Activated T-helper 1 cell treated with anti-CD3 and anti-CD28 coated beads, Interleukin-12 subunit alpha, Interleukin-12 subunit beta, Interleukin-2, Interleukin-4 antibody, amounts not matched to agents 30 ng/mL and 10 ng/mL and 1 ng/mL, durations not matched to agents 14 hours and 24 hours and 36 hours (primary cell): ENCODE measurements around the gene SPATA20. TPM values are rescaled to one million over a fixed set of nuclear protein-coding genes. Genes with fewer than 3 reads are reported as not detected.

Experiments
- DNase-seq: peaks from one replicate; pipeline ENCODE4 v3.0.0; 2021; ENCODE audit warnings: low spot score
- H3K27ac Mint-ChIP-seq: one replicate; pipeline ENCODE4 v1.8.0; 2021; ENCODE audit warnings: mild to moderate bottlenecking, mixed read lengths
- H3K27me3 Mint-ChIP-seq: one replicate; pipeline ENCODE4 v1.8.0; 2022; ENCODE audit warnings: mild to moderate bottlenecking, moderate library complexity, mixed read lengths; ENCODE audit not compliant: insufficient read depth
- H3K36me3 Mint-ChIP-seq: one replicate; pipeline ENCODE4 v1.8.0; 2021; ENCODE audit warnings: low read depth, mixed read lengths
- H3K4me1 Mint-ChIP-seq: one replicate; pipeline ENCODE4 v1.8.0; 2021; ENCODE audit warnings: low read depth, mixed read lengths
- H3K4me3 Mint-ChIP-seq: one replicate; pipeline ENCODE4 v1.8.0; 2021; ENCODE audit warnings: mild to moderate bottlenecking, moderate library complexity, mixed read lengths
- H3K9me3 Mint-ChIP-seq: one replicate; pipeline ENCODE4 v1.8.0; 2021; ENCODE audit warnings: mixed read lengths
- intact Hi-C: fragments of 100-400 bp; cut with micrococcal nuclease; formaldehyde crosslinking; loops from one replicate; pipeline ENCODE4 v1.15.1; 2024
- total RNA-seq: library from RNA; stranded (reverse); gene quantifications from 2 replicates; pipeline ENCODE4 v1.2.3, GENCODE V29; 2022

The SPATA20 gene
- total RNA-seq, 1 donor from 2014 or later, result 20.5 TPM

- intact Hi-C loops, result loop anchor here (1.0 to 5.0 kb wide), 4 partner anchors 12 to 77 kb away; partner anchors contain the start of genes MYCBPAP and SPATA20
- no peak overlapping the region for H3K27ac Mint-ChIP-seq
- no peaks in the 10 kb centered on the region for H3K9me3 Mint-ChIP-seq
- H3K4me1 Mint-ChIP-seq, result peaks cover 11% of the 10 kb centered on the region
- H3K36me3 Mint-ChIP-seq, result no peaks in the 10 kb centered on the region
- peak overlapping the region; percentile 70 for H3K4me3 Mint-ChIP-seq
- peaks cover 53% of the 10 kb centered on the region for H3K27me3 Mint-ChIP-seq
- DNase-seq, result no peak
Measured at GRCh38 chr17:50559674-50560184, 12.8 kb downstream of the SPATA20 start.

GRCh38 chr17:50560185-50560824, 13.3 kb downstream of the SPATA20 start, which contains the start of gene CACNA1G:
Gene CACNA1G (plus strand): TSS chr17:50560715. CDS start chr17:50561460, 745 bp downstream.
- Mint-ChIP-seq H3K4me3 (peak within 1 kb of the TSS; percentile 70), H3K27me3 (peaks cover 59% of the 10 kb centered on the region), H3K4me1 (peaks cover 11% of the 10 kb centered on the region), H3K36me3 (no peaks in the 10 kb centered on the region), H3K27ac (no peak within 1 kb of the TSS), H3K9me3 (no peaks in the 10 kb centered on the region)
- intact Hi-C loops, result loop anchor here (1.0 to 5.0 kb wide), 4 partner anchors 13 to 78 kb away; partner anchors contain the start of genes MYCBPAP and SPATA20
- DNase-seq, result peak; percentile 87

DNA sequence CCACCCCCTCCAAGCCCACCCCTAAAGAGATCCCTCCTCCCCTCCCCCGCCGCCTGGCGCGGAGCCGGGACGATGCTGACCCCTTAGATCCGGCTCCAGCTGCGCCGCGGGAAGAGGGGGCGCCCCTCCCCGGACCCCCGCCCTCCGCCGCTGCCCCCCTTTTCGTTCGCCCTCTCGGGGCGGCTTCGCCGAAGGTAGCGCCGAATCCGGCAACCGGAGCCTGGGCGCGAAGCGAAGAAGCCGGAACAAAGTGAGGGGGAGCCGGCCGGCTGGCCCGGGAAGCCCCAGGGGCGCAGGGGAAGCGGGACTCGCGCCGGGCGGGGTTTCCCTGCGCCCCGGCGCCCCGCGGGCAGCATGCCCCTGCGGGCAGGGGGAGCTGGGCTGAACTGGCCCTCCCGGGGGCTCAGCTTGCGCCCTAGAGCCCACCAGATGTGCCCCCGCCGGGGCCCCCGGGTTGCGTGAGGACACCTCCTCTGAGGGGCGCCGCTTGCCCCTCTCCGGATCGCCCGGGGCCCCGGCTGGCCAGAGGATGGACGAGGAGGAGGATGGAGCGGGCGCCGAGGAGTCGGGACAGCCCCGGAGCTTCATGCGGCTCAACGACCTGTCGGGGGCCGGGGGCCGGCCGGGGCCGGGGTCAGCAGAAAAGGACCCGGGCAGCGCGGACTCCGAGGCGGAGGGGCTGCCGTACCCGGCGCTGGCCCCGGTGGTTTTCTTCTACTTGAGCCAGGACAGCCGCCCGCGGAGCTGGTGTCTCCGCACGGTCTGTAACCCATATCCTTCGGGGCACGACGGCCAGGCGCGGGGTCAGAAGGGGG, 14.2 kb downstream of the SPATA20 start:
- H3K9me3 Mint-ChIP-seq, result no peaks in the 10 kb centered on the region
- intact Hi-C loops, result loop anchor here (1.0 to 5.0 kb wide), 4 partner anchors 14 to 79 kb away; partner anchors contain the start of genes MYCBPAP and SPATA20
- no peaks in the 10 kb centered on the region for H3K36me3 Mint-ChIP-seq
- peaks cover 11% of the 10 kb centered on the region for H3K4me1 Mint-ChIP-seq
- no peak overlapping the region for H3K27ac Mint-ChIP-seq
- H3K4me3 Mint-ChIP-seq, result no peak overlapping the region
- no peak for DNase-seq
- H3K27me3 Mint-ChIP-seq, result peaks cover 63% of the 10 kb centered on the region

DNA sequence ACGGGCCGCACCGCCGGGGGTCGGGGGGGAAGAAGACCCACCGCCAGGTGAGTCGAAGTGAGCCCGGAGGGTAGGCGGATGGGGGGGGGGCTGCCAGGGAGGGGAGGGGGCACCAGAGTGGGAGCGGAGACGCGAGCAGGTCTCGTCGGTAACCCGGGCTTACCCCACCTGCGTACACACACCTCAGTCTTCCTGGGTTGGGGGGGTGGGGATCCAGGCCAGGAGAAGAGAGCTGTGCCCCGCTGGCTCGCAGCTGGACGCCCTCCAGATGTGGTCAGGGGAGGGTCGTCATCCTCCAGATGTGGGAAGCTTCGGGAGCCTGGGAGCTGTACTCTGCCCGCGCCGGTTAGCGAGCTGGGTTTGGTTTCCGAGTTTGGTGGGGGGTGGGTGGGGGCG, 14.8 kb downstream of the SPATA20 start:
- Mint-ChIP-seq H3K9me3 (no peaks in the 10 kb centered on the region), H3K4me3 (no peak overlapping the region), H3K36me3 (no peaks in the 10 kb centered on the region), H3K27ac (no peak overlapping the region), H3K27me3 (peaks cover 68% of the 10 kb centered on the region), H3K4me1 (peaks cover 11% of the 10 kb centered on the region)
- intact Hi-C loops, result loop anchor here (5.0 kb wide), 1 partner anchor 54 kb away; the partner anchor contains the start of gene MYCBPAP
- DNase-seq, result no peak

- Mint-ChIP-seq H3K27me3 (peaks cover 68% of the 10 kb centered on the region), H3K4me3 (peak overlapping the region; percentile 66), H3K9me3 (no peaks in the 10 kb centered on the region), H3K27ac (no peak overlapping the region), H3K36me3 (no peaks in the 10 kb centered on the region), H3K4me1 (peaks cover 11% of the 10 kb centered on the region)
- intact Hi-C loops, result loop anchor here (5.0 kb wide), 1 partner anchor 55 kb away; the partner anchor contains the start of gene MYCBPAP
- no peak for DNase-seq
Measured at GRCh38 chr17:50562242-50563091, 15.5 kb downstream of the SPATA20 start.

DNA sequence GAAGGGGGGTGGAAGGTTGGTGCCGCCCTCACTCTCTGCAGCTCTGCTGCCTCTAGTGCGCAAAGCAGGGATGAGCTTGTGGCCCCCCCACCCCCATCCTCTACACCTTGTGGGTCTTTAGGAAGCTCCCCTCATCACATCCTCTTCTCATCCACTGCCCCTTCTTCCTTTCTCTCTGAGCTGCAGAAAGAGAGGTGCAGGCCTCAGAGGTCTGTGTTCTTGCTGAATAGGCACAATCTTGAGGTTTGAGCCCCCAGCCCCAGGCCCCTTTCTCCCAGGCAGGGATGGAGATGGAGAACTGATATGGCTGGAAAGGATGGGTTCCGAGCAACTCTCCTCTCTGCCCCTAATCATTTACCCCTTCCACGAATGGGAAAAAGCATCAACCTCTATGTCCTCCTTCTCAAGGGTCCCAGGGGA, 16.1 kb downstream of the SPATA20 start:
- DNase-seq, result no peak
- no peak overlapping the region for H3K27ac Mint-ChIP-seq
- no peak overlapping the region for H3K4me3 Mint-ChIP-seq
- H3K36me3 Mint-ChIP-seq, result no peaks in the 10 kb centered on the region
- H3K9me3 Mint-ChIP-seq, result no peaks in the 10 kb centered on the region
- peaks cover 65% of the 10 kb centered on the region for H3K27me3 Mint-ChIP-seq
- intact Hi-C loops, result loop anchor here (5.0 kb wide), 1 partner anchor 56 kb away; the partner anchor contains the start of gene MYCBPAP
- H3K4me1 Mint-ChIP-seq, result peaks cover 11% of the 10 kb centered on the region

DNA sequence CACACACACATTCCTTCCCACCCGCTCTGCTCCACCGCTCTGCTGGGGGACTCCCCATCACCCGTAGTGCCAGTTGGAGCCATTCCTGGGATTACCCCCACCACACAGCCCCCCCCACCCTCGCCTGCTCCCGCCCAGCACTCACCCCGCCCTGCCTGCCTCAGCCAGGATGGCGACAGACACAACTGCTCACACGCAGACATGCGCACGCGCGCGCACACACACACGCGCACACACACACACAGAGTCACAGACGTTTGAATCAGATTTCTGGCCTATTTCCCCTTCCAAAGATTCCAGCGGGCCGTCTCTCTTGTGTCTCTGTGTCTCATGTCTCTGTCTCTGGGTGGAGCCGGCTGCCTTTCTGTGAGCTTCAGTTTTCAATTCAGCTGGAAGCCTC, 17.9 kb downstream of the SPATA20 start:
- Mint-ChIP-seq H3K4me3 (no peak overlapping the region), H3K27ac (no peak overlapping the region), H3K4me1 (peaks cover 9% of the 10 kb centered on the region), H3K9me3 (no peaks in the 10 kb centered on the region), H3K27me3 (peaks cover 58% of the 10 kb centered on the region), H3K36me3 (no peaks in the 10 kb centered on the region)
- DNase-seq, result no peak
- intact Hi-C loops, result loop anchor here (5.0 kb wide), 1 partner anchor 58 kb away; the partner anchor contains the start of gene MYCBPAP

GRCh38 chr17:50565402-50566350, 18.7 kb downstream of the SPATA20 start:
- no peak for DNase-seq
- intact Hi-C loops, result no loop called here
- Mint-ChIP-seq H3K4me3 (no peak overlapping the region), H3K27me3 (peaks cover 54% of the 10 kb centered on the region), H3K9me3 (no peaks in the 10 kb centered on the region), H3K36me3 (no peaks in the 10 kb centered on the region), H3K4me1 (peaks cover 5% of the 10 kb centered on the region), H3K27ac (no peak overlapping the region)

- peaks cover 5% of the 10 kb centered on the region for H3K4me1 Mint-ChIP-seq
- H3K9me3 Mint-ChIP-seq, result no peaks in the 10 kb centered on the region
- H3K4me3 Mint-ChIP-seq, result no peak overlapping the region
- no peak overlapping the region for H3K27ac Mint-ChIP-seq
- intact Hi-C loops, result no loop called here
- no peak for DNase-seq
- H3K27me3 Mint-ChIP-seq, result peaks cover 54% of the 10 kb centered on the region
- no peaks in the 10 kb centered on the region for H3K36me3 Mint-ChIP-seq
Measured at GRCh38 chr17:50566886-50567285, 19.9 kb downstream of the SPATA20 start.

- Mint-ChIP-seq H3K9me3 (no peaks in the 10 kb centered on the region), H3K4me3 (no peak overlapping the region), H3K4me1 (no peaks in the 10 kb centered on the region), H3K27me3 (peaks cover 38% of the 10 kb centered on the region), H3K36me3 (no peaks in the 10 kb centered on the region), H3K27ac (no peak overlapping the region)
- intact Hi-C loops, result no loop called here
- DNase-seq, result no peak
Measured at GRCh38 chr17:50568659-50569058, 21.7 kb downstream of the SPATA20 start.

GRCh38 chr17:50569592-50569991, 22.6 kb downstream of the SPATA20 start:
- H3K36me3 Mint-ChIP-seq, result no peaks in the 10 kb centered on the region

More at GRCh38 chr17:50569592-50569991, 22.6 kb downstream of the SPATA20 start:
- no peak for DNase-seq
- no peak overlapping the region for H3K4me3 Mint-ChIP-seq
- H3K27me3 Mint-ChIP-seq, result peaks cover 30% of the 10 kb centered on the region
- H3K9me3 Mint-ChIP-seq, result no peaks in the 10 kb centered on the region
- no peaks in the 10 kb centered on the region for H3K4me1 Mint-ChIP-seq
- intact Hi-C loops, result no loop called here
- no peak overlapping the region for H3K27ac Mint-ChIP-seq
